Neural cell (in vitro differentiated cells): ENCODE results near the gene GDPD5. TPM values are rescaled to one million over a fixed set of nuclear protein-coding genes. Genes with fewer than 3 reads are reported as not detected.

Experiments used
- H2AFZ ChIP-seq: fragments of 200-600, 300-800 bp; sonication (generic), shearing (Covaris generic); 2 replicates; pipeline ENCODE4 v1.6.0; 2014; ENCODE audit warnings: low read depth, mild to moderate bottlenecking, antibody characterized with exemption, low read length, moderate library complexity
- H3F3A ChIP-seq: fragments of 200-600 bp; shearing (Covaris generic); 2 replicates; pipeline ENCODE4 v1.6.1; 2016; ENCODE audit warnings: mild to moderate bottlenecking, moderate library complexity, mixed read lengths, antibody characterized with exemption, low read length; ENCODE audit not compliant: insufficient read depth, poor library complexity, severe bottlenecking
- H3K27ac ChIP-seq: fragments of 200-600, 300-800 bp; sonication (generic), shearing (Covaris generic); 2 replicates; pipeline ENCODE4 v1.5.1; 2014; ENCODE audit warnings: mild to moderate bottlenecking, low read length, moderate library complexity
- H3K27me3 ChIP-seq: fragments of 300-800, 200-600 bp; sonication (generic), shearing (Covaris generic); 2 replicates; pipeline ENCODE4 v1.6.0; 2014; ENCODE audit warnings: mild to moderate bottlenecking, low read depth, low read length, moderate library complexity; ENCODE audit not compliant: insufficient read depth
- H3K36me3 ChIP-seq: fragments of 300-800, 200-600 bp; sonication (generic), shearing (Covaris generic); 2 replicates; pipeline ENCODE4 v1.5.1; 2014; ENCODE audit warnings: mild to moderate bottlenecking, antibody characterized with exemption, low read length, moderate library complexity; ENCODE audit not compliant: insufficient read depth
- H3K4me2 ChIP-seq: fragments of 300-800, 200-600 bp; sonication (generic), shearing (Covaris generic); 2 replicates; pipeline ENCODE4 v1.6.0; 2014; ENCODE audit warnings: mild to moderate bottlenecking, low read length
- H3K4me3 ChIP-seq: fragments of 300-800, 200-600 bp; sonication (generic), shearing (Covaris generic); 2 replicates; pipeline ENCODE4 v1.5.1; 2014; ENCODE audit warnings: mild to moderate bottlenecking, low read length, moderate library complexity
- H3K79me2 ChIP-seq: fragments of 200-600 bp; shearing (Covaris generic); replicated peaks from 2 replicates; pipeline ENCODE4 v1.6.0; 2014; ENCODE audit warnings: mild to moderate bottlenecking, low read length, moderate library complexity; ENCODE audit not compliant: insufficient read depth
- H3K9ac ChIP-seq: fragments of 300-800, 200-600 bp; sonication (generic), shearing (Covaris generic); 2 replicates; pipeline ENCODE4 v1.6.1; 2016; ENCODE audit warnings: mild to moderate bottlenecking, low read length, mixed read lengths
- H3K9me2 ChIP-seq: fragments of 200-600 bp; shearing (Covaris generic); 2 replicates; pipeline ENCODE4 v1.6.1; 2016; ENCODE audit warnings: mild to moderate bottlenecking, low read length, mixed read lengths; ENCODE audit not compliant: insufficient read depth
- H3K9me3 ChIP-seq: fragments of 200-600, 300-800 bp; sonication (generic), shearing (Covaris generic); 2 replicates; pipeline ENCODE4 v1.6.1; 2016; ENCODE audit warnings: mild to moderate bottlenecking, mixed run types, low read length, moderate library complexity, mixed read lengths
- H4K20me1 ChIP-seq: fragments of 200-600 bp; shearing (Covaris generic); 2 replicates; pipeline ENCODE4 v1.6.1; 2016; ENCODE audit warnings: mild to moderate bottlenecking, mixed run types; ENCODE audit not compliant: insufficient read depth
- CTCF ChIP-seq: fragments of 450-650 bp; IDR thresholded peaks from 2 replicates; pipeline ENCODE4 v1.5.1; 2014; ENCODE audit warnings: antibody characterized with exemption, mild to moderate bottlenecking, moderate library complexity; ENCODE audit not compliant: poor library complexity, severe bottlenecking
- EP300 ChIP-seq: fragments of 450-650 bp; conservative IDR thresholded peaks from 2 replicates; pipeline ENCODE4 v1.6.1; 2014; ENCODE audit warnings: antibody characterized with exemption, mild to moderate bottlenecking, moderate library complexity; ENCODE audit not compliant: poor library complexity, severe bottlenecking
- EZH2 ChIP-seq: fragments of 200-600, 300-800 bp; shearing (Covaris generic), sonication (generic); IDR thresholded peaks from 2 replicates; pipeline ENCODE4 v1.6.1; 2014; ENCODE audit warnings: antibody characterized with exemption, low read length, borderline replicate concordance, mild to moderate bottlenecking; ENCODE audit not compliant: insufficient read depth, poor library complexity, severe bottlenecking
- MXI1 ChIP-seq: fragments of 450-650 bp; conservative IDR thresholded peaks from 2 replicates; pipeline ENCODE4 v1.6.1; 2014; ENCODE audit warnings: antibody characterized with exemption, mild to moderate bottlenecking; ENCODE audit not compliant: poor library complexity, severe bottlenecking
- POLR2AphosphoS5 ChIP-seq: IDR thresholded peaks from 2 replicates; pipeline ENCODE4 v1.6.1; 2012
- RAD21 ChIP-seq: fragments of 450-650 bp; conservative IDR thresholded peaks from 2 replicates; pipeline ENCODE4 v1.6.1; 2014; ENCODE audit warnings: antibody characterized with exemption, mild to moderate bottlenecking, moderate library complexity
- REST ChIP-seq: IDR thresholded peaks from 2 replicates; pipeline ENCODE4 v1.6.1; 2012; ENCODE audit warnings: borderline replicate concordance
- SMC3 ChIP-seq: fragments of 450-650 bp; conservative IDR thresholded peaks from 2 replicates; pipeline ENCODE4 v1.6.1; 2014; ENCODE audit warnings: antibody characterized with exemption, mild to moderate bottlenecking, moderate library complexity; ENCODE audit not compliant: poor library complexity
- TAF1 ChIP-seq: IDR thresholded peaks from 2 replicates; pipeline ENCODE4 v1.6.1; 2012; ENCODE audit warnings: low read depth
- polyA plus RNA-seq: library from polyadenylated mRNA; depleted of rRNA; stranded (reverse); fragments of >200 nt; gene quantifications from 2 replicates; pipeline ENCODE4 v1.2.3, GENCODE V29; 2014

Gene GDPD5
- polyA plus RNA-seq, 1 donor from 2014 or later: 19.2 TPM

- no peaks in the 10 kb centered on the region for H3K79me2 ChIP-seq
- H3K27me3 ChIP-seq: no peaks in the 10 kb centered on the region
- TF ChIP-seq EZH2 (no peak), POLR2AphosphoS5 (no peak)
Measured at GRCh38 chr11:75503531-75504099, 22.1 kb downstream of the GDPD5 start.

GRCh38 chr11:75502138-75502537 lies 23.6 kb downstream of the GDPD5 start:
- no peaks in the 10 kb centered on the region for H3K79me2 ChIP-seq
- H3K9me3 ChIP-seq: no peaks in the 10 kb centered on the region
- H3K27ac ChIP-seq: no peak overlapping the region
- no peaks in the 10 kb centered on the region for H3K36me3 ChIP-seq
- no peaks in the 10 kb centered on the region for H4K20me1 ChIP-seq
- H3K4me3 ChIP-seq: no peak overlapping the region
- no peak for TF ChIP-seq EP300
- TF ChIP-seq SMC3: no peak
- TF ChIP-seq RAD21: no peak
- no peak for TF ChIP-seq CTCF
- TF ChIP-seq TAF1: no peak
- no peak for TF ChIP-seq EZH2
- TF ChIP-seq REST: no peak
- TF ChIP-seq MXI1: no peak
- TF ChIP-seq POLR2AphosphoS5: no peak
- no peaks in the 10 kb centered on the region for H3K9me2 ChIP-seq
- no peaks in the 10 kb centered on the region for H3K27me3 ChIP-seq
- no peaks in the 10 kb centered on the region for H3F3A ChIP-seq
- H2AFZ ChIP-seq: no peak overlapping the region
- no peak overlapping the region for H3K9ac ChIP-seq
- no peak overlapping the region for H3K4me2 ChIP-seq

More at GRCh38 chr11:75503531-75504099, 22.1 kb downstream of the GDPD5 start:
- no peak overlapping the region for H3K9ac ChIP-seq
- no peaks in the 10 kb centered on the region for H3K9me2 ChIP-seq
- no peaks in the 10 kb centered on the region for H3F3A ChIP-seq
- no peak overlapping the region for H3K4me3 ChIP-seq
- H3K27ac ChIP-seq: no peak overlapping the region
- no peaks in the 10 kb centered on the region for H3K9me3 ChIP-seq
- H2AFZ ChIP-seq: no peak overlapping the region
- H3K4me2 ChIP-seq: no peak overlapping the region
- H3K36me3 ChIP-seq: no peaks in the 10 kb centered on the region
- no peaks in the 10 kb centered on the region for H4K20me1 ChIP-seq
